Mesendoderm (in vitro differentiated cells): ENCODE results near the gene RAB20.

ENCODE experiments used
- DNase-seq: peaks from one replicate; pipeline ENCODE4 v3.0.0; 2013
- H2AK5ac ChIP-seq: 2 replicates; pipeline ENCODE4 v1.6.1; 2013; ENCODE audit warnings: low read length, inconsistent platforms
- H2BK120ac ChIP-seq: 2 replicates; pipeline ENCODE4 v1.6.1; 2013; ENCODE audit warnings: low read depth, mild to moderate bottlenecking, low read length, moderate library complexity, mixed read lengths
- H2BK15ac ChIP-seq: replicated peaks from 2 replicates; pipeline ENCODE4 v1.6.1; 2013; ENCODE audit warnings: low read depth, mild to moderate bottlenecking, moderate library complexity
- H2BK5ac ChIP-seq: 2 replicates; pipeline ENCODE4 v1.6.1; 2013; ENCODE audit warnings: low read length, inconsistent platforms
- H3K18ac ChIP-seq: 2 replicates; pipeline ENCODE4 v1.6.1; 2013; ENCODE audit warnings: mild to moderate bottlenecking, low read length, mixed read lengths
- H3K23ac ChIP-seq: one replicate; pipeline ENCODE4 v1.6.1; 2013; ENCODE audit warnings: low read length
- H3K27ac ChIP-seq: 2 replicates; pipeline ENCODE4 v1.5.1; 2013; ENCODE audit warnings: low read depth, mild to moderate bottlenecking, inconsistent platforms, low read length, moderate library complexity
- H3K27me3 ChIP-seq: 2 replicates; pipeline ENCODE4 v1.6.1; 2013; ENCODE audit warnings: low read length, control low read depth, mild to moderate bottlenecking, inconsistent platforms; ENCODE audit not compliant: insufficient read depth, poor library complexity
- H3K36me3 ChIP-seq: 2 replicates; pipeline ENCODE4 v1.6.1; 2013; ENCODE audit warnings: low read length, inconsistent platforms; ENCODE audit not compliant: control insufficient read depth, insufficient read depth
- H3K4ac ChIP-seq: one replicate; pipeline ENCODE4 v1.6.1; 2013; ENCODE audit warnings: low read depth, mild to moderate bottlenecking, low read length, moderate library complexity
- H3K4me1 ChIP-seq: 2 replicates; pipeline ENCODE4 v1.6.1; 2013; ENCODE audit warnings: low read depth, low read length, inconsistent platforms; ENCODE audit not compliant: control insufficient read depth
- H3K4me2 ChIP-seq: 2 replicates; pipeline ENCODE4 v1.6.1; 2013; ENCODE audit warnings: low read length
- H3K4me3 ChIP-seq: 2 replicates; pipeline ENCODE4 v1.5.1; 2013; ENCODE audit warnings: mild to moderate bottlenecking, low read length
- H3K56ac ChIP-seq: one replicate; pipeline ENCODE4 v1.6.1; 2013; ENCODE audit warnings: low read length
- H3K79me1 ChIP-seq: 2 replicates; pipeline ENCODE4 v1.6.1; 2013; ENCODE audit warnings: low read length, inconsistent platforms
- H3K79me2 ChIP-seq: 2 replicates; pipeline ENCODE4 v1.6.1; 2013; ENCODE audit warnings: mild to moderate bottlenecking, low read length; ENCODE audit not compliant: control insufficient read depth, insufficient read depth
- H3K9ac ChIP-seq: 2 replicates; pipeline ENCODE4 v1.6.1; 2013; ENCODE audit warnings: low read length, inconsistent platforms
- H4K5ac ChIP-seq: one replicate; pipeline ENCODE4 v1.6.1; 2013; ENCODE audit warnings: low read length
- H4K8ac ChIP-seq: one replicate; pipeline ENCODE4 v1.6.1; 2013; ENCODE audit warnings: low read depth, mild to moderate bottlenecking, control low read depth, low read length, moderate library complexity
- WGBS: extraction: QIAGEN DNeasy Blood & Tissue Kit; methylation state at CpG from one replicate; pipeline ENCODE4 v1.1.7; 2013; ENCODE audit warnings: low lambda C conversion rate, missing lambda C conversion rate; ENCODE audit not compliant: insufficient coverage; ENCODE audit errors: extremely low coverage; 5-methylcytosine and 5-hydroxymethylcytosine counted together

The RAB20 gene

GRCh38 chr13:110531671-110532083 lies 29.8 kb downstream of the RAB20 start:
- Histone ChIP-seq H3K79me2 (peaks cover 7% of the 10 kb centered on the region), H2BK120ac (no peak overlapping the region), H2BK15ac (no peak overlapping the region), H3K4me3 (no peak overlapping the region), H3K56ac (peak overlapping the region; percentile 30), H3K9ac (no peak overlapping the region), H2BK5ac (no peak overlapping the region), H3K23ac (no peak overlapping the region), H4K8ac (no peak overlapping the region), H3K18ac (no peak overlapping the region), H3K27ac (no peak overlapping the region), H2AK5ac (no peak overlapping the region), H3K79me1 (peaks cover 20% of the 10 kb centered on the region), H3K27me3 (no peaks in the 10 kb centered on the region), H4K5ac (no peak overlapping the region), H3K36me3 (no peaks in the 10 kb centered on the region), H3K4ac (no peak overlapping the region), H3K4me1 (peaks cover 8% of the 10 kb centered on the region), H3K4me2 (no peak overlapping the region)
- no peak for DNase-seq
- WGBS = no CpG with 5 or more reads among the region's 9 CpGs

- DNase-seq = no peak
- H3K27me3 ChIP-seq = no peaks in the 10 kb centered on the region
- no peak overlapping the region for H3K4ac ChIP-seq
- no peaks in the 10 kb centered on the region for H3K36me3 ChIP-seq
- H3K9ac ChIP-seq = no peak overlapping the region
- H3K23ac ChIP-seq = no peak overlapping the region
- no CpG with 5 or more reads among the region's 7 CpGs for WGBS
- H2BK120ac ChIP-seq = no peak overlapping the region
- no peak overlapping the region for H3K4me3 ChIP-seq
- no peak overlapping the region for H3K18ac ChIP-seq
- peaks cover 8% of the 10 kb centered on the region for H3K4me1 ChIP-seq
- H3K79me1 ChIP-seq = peaks cover 20% of the 10 kb centered on the region
- no peak overlapping the region for H3K4me2 ChIP-seq
- no peak overlapping the region for H2AK5ac ChIP-seq
- H3K27ac ChIP-seq = no peak overlapping the region
- H3K79me2 ChIP-seq = peaks cover 10% of the 10 kb centered on the region
- H2BK5ac ChIP-seq = no peak overlapping the region
- H2BK15ac ChIP-seq = no peak overlapping the region
- no peak overlapping the region for H4K8ac ChIP-seq
- no peak overlapping the region for H3K56ac ChIP-seq
- H4K5ac ChIP-seq = no peak overlapping the region
These were observed 30.4 kb downstream of the RAB20 start for GRCh38 chr13:110531100-110531499.

GRCh38 chr13:110529522-110530311 lies 31.8 kb downstream of the RAB20 start:
- Histone ChIP-seq H3K4me1 (peaks cover 8% of the 10 kb centered on the region), H3K9ac (no peak overlapping the region), H3K23ac (no peak overlapping the region), H3K27ac (no peak overlapping the region), H2AK5ac (no peak overlapping the region), H4K8ac (no peak overlapping the region), H3K27me3 (no peaks in the 10 kb centered on the region), H3K18ac (peak overlapping the region; percentile 2), H2BK15ac (no peak overlapping the region), H2BK120ac (no peak overlapping the region), H3K56ac (no peak overlapping the region), H2BK5ac (no peak overlapping the region), H4K5ac (no peak overlapping the region), H3K4me3 (no peak overlapping the region), H3K36me3 (no peaks in the 10 kb centered on the region), H3K4ac (no peak overlapping the region), H3K79me2 (peaks cover 15% of the 10 kb centered on the region), H3K4me2 (no peak overlapping the region), H3K79me1 (peaks cover 22% of the 10 kb centered on the region)
- no CpG with 5 or more reads among the region's 23 CpGs for WGBS
- no peak for DNase-seq

GRCh38 chr13:110528911-110529310 lies 32.6 kb downstream of the RAB20 start:
- no peak overlapping the region for H3K4me2 ChIP-seq
- peaks cover 15% of the 10 kb centered on the region for H3K79me2 ChIP-seq
- no peak overlapping the region for H3K27ac ChIP-seq
- DNase-seq = peak; percentile 64
- H3K4ac ChIP-seq = no peak overlapping the region
- no peak overlapping the region for H2AK5ac ChIP-seq
- H3K27me3 ChIP-seq = no peaks in the 10 kb centered on the region
- H3K79me1 ChIP-seq = peaks cover 21% of the 10 kb centered on the region
- no peak overlapping the region for H3K9ac ChIP-seq
- H3K56ac ChIP-seq = no peak overlapping the region
- no peak overlapping the region for H2BK15ac ChIP-seq
- H3K36me3 ChIP-seq = no peaks in the 10 kb centered on the region
- no CpG with 5 or more reads among the region's 6 CpGs for WGBS
- H4K5ac ChIP-seq = no peak overlapping the region
- no peak overlapping the region for H2BK5ac ChIP-seq
- H2BK120ac ChIP-seq = no peak overlapping the region
- no peak overlapping the region for H4K8ac ChIP-seq
- H3K4me3 ChIP-seq = no peak overlapping the region
- no peak overlapping the region for H3K23ac ChIP-seq
- no peak overlapping the region for H3K18ac ChIP-seq
- H3K4me1 ChIP-seq = peaks cover 8% of the 10 kb centered on the region

- H3K4me2 ChIP-seq = no peak overlapping the region
- no peak overlapping the region for H3K18ac ChIP-seq
- DNase-seq = no peak
- H2AK5ac ChIP-seq = no peak overlapping the region
- no peak overlapping the region for H3K4me3 ChIP-seq
- peaks cover 15% of the 10 kb centered on the region for H3K79me2 ChIP-seq
- no peak overlapping the region for H3K56ac ChIP-seq
- no peak overlapping the region for H2BK120ac ChIP-seq
- no peak overlapping the region for H4K5ac ChIP-seq
- no peak overlapping the region for H2BK5ac ChIP-seq
- H3K27ac ChIP-seq = no peak overlapping the region
- H2BK15ac ChIP-seq = no peak overlapping the region
- no peak overlapping the region for H3K23ac ChIP-seq
- no peak overlapping the region for H3K9ac ChIP-seq
- no CpG with 5 or more reads among the region's 5 CpGs for WGBS
- H3K36me3 ChIP-seq = no peaks in the 10 kb centered on the region
- peaks cover 8% of the 10 kb centered on the region for H3K4me1 ChIP-seq
- H3K79me1 ChIP-seq = peaks cover 19% of the 10 kb centered on the region
- H4K8ac ChIP-seq = no peak overlapping the region
- H3K27me3 ChIP-seq = no peaks in the 10 kb centered on the region
- no peak overlapping the region for H3K4ac ChIP-seq
These were observed 33.2 kb downstream of the RAB20 start for GRCh38 chr13:110528371-110528770.
